Measurements from ENCODE around the gene ARHGAP45. TPM values are rescaled to one million over a fixed set of nuclear protein-coding genes. Genes with fewer than 3 reads are reported as not detected.

The ARHGAP45 gene
- total and polyA plus RNA-seq, 2 of the 8 experiments (the other 6 are each of a cell fraction or from before 2014, with no cell fraction given): 31.4 to 41.8 TPM

- TF ChIP-seq GABPA (IDR thresholded peaks at IDR 0.05; ENCODE audit: borderline replicate concordance, insufficient read depth, low read length): no peak
- 0 out of 2 replicates have a peak, but pooled peaks have one; percentile 6 for TF ChIP-seq MAX (IDR thresholded peaks at IDR 0.05)
- TF ChIP-seq SIN3A (conservative IDR thresholded peaks at IDR 0.05 in 1 of 2, IDR thresholded peaks at IDR 0.05 in 1 of 2; ENCODE audit: low read depth in 1 of 2, low read length in 2 of 2): 0 out of 4 replicates have a peak, but pooled peaks of 1 of the 2 experiments have one; percentile 43
Measured at GRCh38 chr19:1104311-1105007, 37.5 kb downstream of the ARHGAP45 start (continued).
